ENCODE results near the gene CALHM3. TPM values are rescaled to one million over a fixed set of nuclear protein-coding genes. Genes with fewer than 3 reads are reported as not detected.

CALHM3 gene
- total and polyA plus RNA-seq, 4 donors: 0.02 to 0.15 TPM; not detected in 2

- H3K4me3 ChIP-seq: no peak overlapping the region
- H3K27me3 ChIP-seq (ENCODE audit: control insufficient read depth in 3 of 3, insufficient read depth in 3 of 3, low read length in 2 of 3): no peaks in the 10 kb centered on the region
- WGBS, 2 donors: 83 to 90% methylated on average over 14 of the region's 14 CpGs
- no peak overlapping the region for H3K9ac ChIP-seq (ENCODE audit: insufficient read depth in 1 of 2, low read length in 2 of 2)
- TF ChIP-seq CTCF (IDR thresholded peaks at IDR 0.05; ENCODE audit: control extremely low read depth, extremely low read depth): no peak
- ATAC-seq (ENCODE audit: insufficient read depth, low FRiP score) (no peak), DNase-seq (no peak)
- H3K4me1 ChIP-seq (ENCODE audit: control insufficient read depth in 5 of 5, insufficient read depth in 5 of 5, low read length in 5 of 5): no peaks in the 10 kb centered on the region
- no peaks in the 10 kb centered on the region for H3K36me3 ChIP-seq (ENCODE audit: control insufficient read depth in 4 of 4, insufficient read depth in 4 of 4, low read length in 4 of 4)
- no peak overlapping the region for H3K27ac ChIP-seq (ENCODE audit: low read depth in 1 of 2, low read length in 1 of 2)
- H3K9me3 ChIP-seq (ENCODE audit: control insufficient read depth in 4 of 4, insufficient read depth in 3 of 4, low read length in 3 of 4): no peaks in the 10 kb centered on the region
These were observed 13.4 kb downstream of the CALHM3 start for GRCh38 chr10:103465411-103466179.

GRCh38 chr10:103463499-103463898, 15.5 kb downstream of the CALHM3 start:
- Histone ChIP-seq H3K4me3 (no peak overlapping the region), H3K36me3 (ENCODE audit: control insufficient read depth in 4 of 4, insufficient read depth in 4 of 4, low read length in 4 of 4) (no peaks in the 10 kb centered on the region), H3K27ac (ENCODE audit: low read depth in 1 of 2, low read length in 1 of 2) (no peak overlapping the region), H3K27me3 (ENCODE audit: control insufficient read depth in 3 of 3, insufficient read depth in 3 of 3, low read length in 2 of 3) (no peaks in the 10 kb centered on the region), H3K9me3 (ENCODE audit: control insufficient read depth in 4 of 4, insufficient read depth in 3 of 4, low read length in 3 of 4) (no peaks in the 10 kb centered on the region), H3K4me1 (ENCODE audit: control insufficient read depth in 5 of 5, insufficient read depth in 5 of 5, low read length in 5 of 5) (no peaks in the 10 kb centered on the region), H3K9ac (ENCODE audit: insufficient read depth in 1 of 2, low read length in 2 of 2) (no peak overlapping the region)
- ATAC-seq (ENCODE audit: insufficient read depth, low FRiP score): no peak
- no peak for DNase-seq
- 75 to 84% methylated on average over 4 of the region's 4 CpGs for WGBS, 2 donors
- no peak for TF ChIP-seq CTCF (IDR thresholded peaks at IDR 0.05; ENCODE audit: control extremely low read depth, extremely low read depth)

GRCh38 chr10:103459615-103460014, 19.4 kb downstream of the CALHM3 start:
- Histone ChIP-seq H3K27ac (ENCODE audit: low read depth in 1 of 2, low read length in 1 of 2) (no peak overlapping the region), H3K4me1 (ENCODE audit: control insufficient read depth in 5 of 5, insufficient read depth in 5 of 5, low read length in 5 of 5) (no peaks in the 10 kb centered on the region), H3K9me3 (ENCODE audit: control insufficient read depth in 4 of 4, insufficient read depth in 3 of 4, low read length in 3 of 4) (no peaks in the 10 kb centered on the region), H3K9ac (ENCODE audit: insufficient read depth in 1 of 2, low read length in 2 of 2) (no peak overlapping the region), H3K36me3 (ENCODE audit: control insufficient read depth in 4 of 4, insufficient read depth in 4 of 4, low read length in 4 of 4) (no peaks in the 10 kb centered on the region), H3K4me3 (no peak overlapping the region), H3K27me3 (ENCODE audit: control insufficient read depth in 3 of 3, insufficient read depth in 3 of 3, low read length in 2 of 3) (no peaks in the 10 kb centered on the region)
- ATAC-seq (ENCODE audit: insufficient read depth, low FRiP score) (no peak), DNase-seq (no peak)
- no peak for TF ChIP-seq CTCF (IDR thresholded peaks at IDR 0.05; ENCODE audit: control extremely low read depth, extremely low read depth)
- WGBS, 2 donors: 71 to 75% methylated on average over 4 of the region's 4 CpGs

- DNase-seq (no peak), ATAC-seq (ENCODE audit: insufficient read depth, low FRiP score) (no peak)
- Histone ChIP-seq H3K9ac (ENCODE audit: insufficient read depth in 1 of 2, low read length in 2 of 2) (no peak within 1 kb of the TSS), H3K4me1 (ENCODE audit: control insufficient read depth in 5 of 5, insufficient read depth in 5 of 5, low read length in 5 of 5) (no peaks in the 10 kb centered on the region), H3K27ac (ENCODE audit: low read depth in 1 of 2, low read length in 1 of 2) (no peak within 1 kb of the TSS), H3K9me3 (ENCODE audit: control insufficient read depth in 4 of 4, insufficient read depth in 3 of 4, low read length in 3 of 4) (no peaks in the 10 kb centered on the region), H3K36me3 (ENCODE audit: control insufficient read depth in 4 of 4, insufficient read depth in 4 of 4, low read length in 4 of 4) (no peaks in the 10 kb centered on the region), H3K4me3 (no peak within 1 kb of the TSS), H3K27me3 (ENCODE audit: control insufficient read depth in 3 of 3, insufficient read depth in 3 of 3, low read length in 2 of 3) (no peaks in the 10 kb centered on the region)
- 54 to 64% methylated on average over 6 to 9 of the region's 9 CpGs for WGBS, 2 donors
- no peak for TF ChIP-seq CTCF (IDR thresholded peaks at IDR 0.05; ENCODE audit: control extremely low read depth, extremely low read depth)
These were observed 20.3 kb downstream of the CALHM3 start, which contains the start of gene CALHM1 for GRCh38 chr10:103458720-103459119. Gene CALHM1 (minus strand): TSS chr10:103458900. CDS start chr10:103458751, 149 bp downstream.
